ENCODE data around the gene RNU5B-1.

The RNU5B-1 gene

GRCh38 chr15:65304381-65305149, at the start of gene RNU5B-1:
Gene RNU5B-1, plus strand, starts transcription at chr15:65304677.
- DNase-seq (ENCODE audit: low read depth, low spot score), result peak; percentile 88

- no peak for DNase-seq (ENCODE audit: low read depth, low spot score)
Observed at GRCh38 chr15:65254758-65255157, 49.7 kb upstream of the RNU5B-1 start.

GRCh38 chr15:65255486-65256140, 48.9 kb upstream of the RNU5B-1 start:
- DNase-seq (ENCODE audit: low read depth, low spot score), result no peak

- no peak for DNase-seq (ENCODE audit: low read depth, low spot score)
Observed at GRCh38 chr15:65258375-65259262, 45.9 kb upstream of the RNU5B-1 start.

- DNase-seq (ENCODE audit: low read depth, low spot score), result no peak
Observed at GRCh38 chr15:65259367-65259797, 45.1 kb upstream of the RNU5B-1 start.

GRCh38 chr15:65260968-65261367, 43.5 kb upstream of the RNU5B-1 start:
- DNase-seq (ENCODE audit: low read depth, low spot score), result no peak

GRCh38 chr15:65263313-65263712, 41.2 kb upstream of the RNU5B-1 start:
- DNase-seq (ENCODE audit: low read depth, low spot score), result no peak

GRCh38 chr15:65264863-65265430, 39.5 kb upstream of the RNU5B-1 start:
- DNase-seq (ENCODE audit: low read depth, low spot score), result no peak

GRCh38 chr15:65266469-65266868, 38.0 kb upstream of the RNU5B-1 start:
- DNase-seq (ENCODE audit: low read depth, low spot score), result no peak

- DNase-seq (ENCODE audit: low read depth, low spot score), result no peak
Observed at GRCh38 chr15:65268411-65268810, 36.1 kb upstream of the RNU5B-1 start.

- DNase-seq (ENCODE audit: low read depth, low spot score), result peak; percentile 34
Observed at GRCh38 chr15:65270811-65271545, 33.5 kb upstream of the RNU5B-1 start.

- no peak for DNase-seq (ENCODE audit: low read depth, low spot score)
Observed at GRCh38 chr15:65275104-65275727, 29.3 kb upstream of the RNU5B-1 start.

GRCh38 chr15:65275728-65276126, 28.8 kb upstream of the RNU5B-1 start:
- DNase-seq (ENCODE audit: low read depth, low spot score), result no peak

- DNase-seq (ENCODE audit: low read depth, low spot score), result no peak
Observed at GRCh38 chr15:65277015-65277414, 27.5 kb upstream of the RNU5B-1 start.

- DNase-seq (ENCODE audit: low read depth, low spot score), result no peak
Observed at GRCh38 chr15:65278480-65278879, 26.0 kb upstream of the RNU5B-1 start.

GRCh38 chr15:65285291-65286068, 19.0 kb upstream of the RNU5B-1 start:
- DNase-seq (ENCODE audit: low read depth, low spot score), result no peak

- DNase-seq (ENCODE audit: low read depth, low spot score), result no peak
Observed at GRCh38 chr15:65286069-65286703, 18.3 kb upstream of the RNU5B-1 start.

GRCh38 chr15:65286704-65287519, 17.6 kb upstream of the RNU5B-1 start, which contains the start of gene PARP16:
Gene PARP16, minus strand, starts transcription at chr15:65286883. Its CDS starts 457 bp downstream, at chr15:65286426.
- DNase-seq (ENCODE audit: low read depth, low spot score), result no peak
